ENCODE results near the gene APIP. TPM values are rescaled to one million over a fixed set of nuclear protein-coding genes. Genes with fewer than 3 reads are reported as not detected.
"Not testable (repeated sequence)": the region's sequence is repeated elsewhere in the genome, so short reads cannot be mapped to it uniquely, and the experiment has no call there.

APIP gene
- total RNA-seq, 1 donor from 2014 or later: 30.9 TPM

DNA sequence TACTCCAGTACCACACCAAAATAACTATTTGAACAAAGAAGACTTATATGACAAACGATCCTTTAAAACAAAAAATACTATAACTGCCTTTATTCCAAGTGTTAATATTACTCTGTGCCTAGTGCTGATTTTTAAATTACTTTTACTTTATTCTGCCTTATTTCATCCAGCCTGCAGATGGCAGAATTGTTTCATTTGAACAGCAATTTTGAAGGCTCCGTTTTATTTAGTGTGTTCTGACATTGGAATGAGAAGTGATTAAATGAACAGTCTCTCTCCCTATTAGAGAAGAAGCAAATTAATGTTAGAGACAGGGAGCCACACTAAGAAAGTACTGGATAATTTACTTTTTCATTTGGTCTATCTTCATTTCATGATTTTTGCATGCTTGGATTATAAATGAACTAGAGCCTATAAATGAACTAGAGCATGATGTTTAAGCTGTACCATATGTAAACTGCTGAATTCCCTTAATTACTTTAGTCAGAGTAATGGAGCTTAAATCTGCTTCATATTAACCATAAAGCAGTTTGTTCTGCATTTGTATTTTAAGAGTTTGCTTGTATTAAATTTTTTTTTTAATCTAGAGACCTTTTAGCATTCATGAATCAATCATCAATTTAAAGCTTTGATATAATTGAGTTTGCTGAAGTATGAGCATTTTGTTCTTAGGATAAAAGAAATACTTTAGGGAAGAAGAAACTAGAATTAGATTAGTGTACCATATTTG is 10.1 kb upstream of the APIP start:
- no peak for DNase-seq

GRCh38 chr11:34924714-34925113 is 8.5 kb upstream of the APIP start:
- no peak for DNase-seq

DNA sequence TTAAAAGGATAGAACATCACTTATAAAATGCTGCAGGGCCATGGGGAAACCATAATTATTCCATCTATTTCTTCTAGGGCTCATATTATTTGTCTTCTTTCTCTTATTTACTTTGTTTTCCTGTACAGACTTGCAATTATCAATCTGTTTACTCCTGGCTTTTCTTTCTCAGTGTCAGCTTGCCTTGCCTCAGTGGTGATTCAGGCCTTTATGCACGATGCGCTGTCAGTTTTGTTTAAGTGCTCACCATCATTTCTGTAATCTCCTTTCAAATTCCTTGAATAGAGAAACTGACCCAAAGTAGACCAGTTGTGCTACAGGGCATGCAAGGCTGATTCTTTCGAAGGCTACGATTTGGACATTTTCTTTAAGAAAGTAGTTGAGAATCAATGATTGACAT is 5.0 kb upstream of the APIP start:
- DNase-seq: no peak

- no peak for DNase-seq
These were observed 928 bp upstream of the APIP start for GRCh38 chr11:34916843-34917770.

GRCh38 chr11:34915136-34916014 is 804 bp downstream of the APIP start:
- DNase-seq: peak; percentile 37

GRCh38 chr11:34913556-34913955 is 2.6 kb downstream of the APIP start:
- DNase-seq: not testable (repeated sequence)

DNA sequence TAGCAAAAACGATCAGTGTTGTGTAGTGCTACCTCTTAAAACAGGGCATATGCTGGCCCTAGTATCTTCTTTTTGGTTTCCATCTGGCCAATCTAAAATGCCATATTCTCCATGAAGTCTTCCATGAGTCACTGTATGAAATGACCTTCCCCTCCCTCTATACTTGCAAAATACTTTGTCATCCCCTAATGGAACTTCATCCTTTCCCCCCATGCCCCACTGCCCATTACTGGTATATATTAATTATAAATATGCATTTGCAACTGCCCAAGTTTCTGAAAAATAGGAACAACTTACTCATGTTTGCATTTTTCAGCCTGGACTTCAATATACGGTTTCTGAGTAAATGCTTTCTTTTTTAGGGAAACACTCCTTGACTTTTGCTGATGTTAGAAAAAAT is 4.5 kb downstream of the APIP start:
- DNase-seq: no peak

DNA sequence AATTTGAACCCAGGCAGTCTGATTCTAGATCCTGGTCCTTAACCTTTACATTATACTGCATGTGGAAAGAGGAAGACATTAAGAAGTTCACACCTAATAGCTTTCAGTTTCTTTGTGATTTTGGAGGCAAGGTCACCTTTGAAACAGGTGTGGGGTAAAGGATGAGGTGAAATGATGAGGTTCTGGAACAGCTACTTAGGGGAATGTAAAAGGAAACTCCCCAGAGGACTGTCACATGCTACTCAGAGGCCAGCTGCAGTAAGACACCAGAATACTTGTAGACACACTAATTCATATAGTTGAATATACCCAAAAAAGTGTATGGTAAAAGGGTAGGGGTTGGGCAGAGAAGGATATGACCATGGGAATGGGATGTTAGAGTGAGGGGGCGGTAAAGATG is 5.4 kb downstream of the APIP start:
- no peak for DNase-seq

GRCh38 chr11:34909955-34910354 is 6.2 kb downstream of the APIP start:
- DNase-seq: no peak

DNA sequence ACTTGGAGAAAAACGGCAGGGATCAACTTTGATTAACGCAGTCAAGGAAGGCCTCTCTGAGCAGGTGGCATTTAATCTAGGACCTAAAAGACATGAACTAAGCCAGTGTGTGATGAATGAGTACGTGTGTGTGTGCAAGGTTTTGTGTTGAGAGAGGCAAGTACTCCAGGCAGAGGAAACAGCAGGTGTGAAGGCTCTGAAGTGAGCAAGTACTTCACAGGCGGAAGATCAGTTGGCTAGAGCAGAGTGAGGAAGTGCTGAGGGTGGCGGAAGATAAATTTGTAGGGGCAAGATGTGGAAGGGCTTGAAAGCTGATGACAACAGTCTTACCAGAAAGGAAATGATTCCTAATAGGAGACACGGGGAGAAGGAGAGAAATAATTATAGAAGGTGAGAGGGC is 6.8 kb downstream of the APIP start:
- DNase-seq: no peak

DNA sequence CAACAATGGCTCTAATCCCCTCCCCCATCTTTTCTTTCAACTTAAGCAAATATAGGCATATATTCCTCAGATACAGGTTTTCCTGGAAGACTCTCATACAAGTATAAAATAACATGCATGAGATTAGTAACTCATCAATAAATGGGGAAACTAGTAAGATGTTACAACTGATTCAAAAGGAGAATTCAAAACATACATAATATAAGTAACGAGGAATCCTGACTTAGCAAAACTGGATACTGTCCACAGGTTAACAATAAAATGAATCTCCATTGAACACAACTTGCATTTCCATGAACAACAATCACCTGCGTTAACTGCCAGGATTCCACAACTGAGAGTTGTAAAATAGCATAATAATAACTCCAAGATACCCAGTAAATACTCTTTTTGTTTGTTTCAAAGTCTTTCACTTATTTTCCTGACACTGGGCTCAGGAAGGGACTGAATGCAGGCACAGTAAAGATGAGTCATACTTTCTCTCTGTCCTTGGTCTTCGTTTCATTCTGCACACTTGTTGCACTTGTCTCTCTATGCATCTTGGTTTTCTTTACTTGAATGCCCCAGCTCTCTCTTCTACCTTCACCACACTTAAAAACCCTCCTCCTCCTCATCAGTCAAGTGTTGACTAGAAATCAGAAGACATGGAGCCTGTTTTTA is 8.1 kb downstream of the APIP start:
- no peak for DNase-seq

GRCh38 chr11:34905666-34906065 is 10.5 kb downstream of the APIP start:
- no peak for DNase-seq

DNA sequence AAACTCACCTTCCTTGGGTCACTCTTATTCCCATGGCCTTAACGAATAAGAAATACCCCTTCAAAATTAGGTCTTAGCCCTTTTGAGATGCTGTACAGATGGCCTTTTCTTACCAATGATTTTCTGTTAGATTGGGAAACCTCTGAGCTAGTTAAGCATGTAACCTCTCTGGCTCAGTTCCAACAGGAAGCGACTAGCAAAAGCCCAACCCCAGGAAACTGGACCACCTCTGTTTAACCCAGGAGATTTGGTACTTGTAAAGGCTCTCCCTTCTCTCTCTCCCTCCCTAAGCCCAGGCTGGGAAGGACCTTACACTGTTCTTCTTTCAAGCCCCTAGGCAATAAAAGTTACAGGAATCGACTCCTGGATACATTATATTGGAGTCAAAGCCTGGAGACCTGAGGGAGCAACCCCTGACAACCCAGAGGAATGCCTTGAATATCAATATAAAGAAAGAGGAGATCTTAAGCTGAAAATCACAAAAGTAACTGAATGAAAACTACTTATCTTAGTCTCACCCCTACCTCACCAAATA is 11.7 kb downstream of the APIP start:
- DNase-seq: no peak

DNA sequence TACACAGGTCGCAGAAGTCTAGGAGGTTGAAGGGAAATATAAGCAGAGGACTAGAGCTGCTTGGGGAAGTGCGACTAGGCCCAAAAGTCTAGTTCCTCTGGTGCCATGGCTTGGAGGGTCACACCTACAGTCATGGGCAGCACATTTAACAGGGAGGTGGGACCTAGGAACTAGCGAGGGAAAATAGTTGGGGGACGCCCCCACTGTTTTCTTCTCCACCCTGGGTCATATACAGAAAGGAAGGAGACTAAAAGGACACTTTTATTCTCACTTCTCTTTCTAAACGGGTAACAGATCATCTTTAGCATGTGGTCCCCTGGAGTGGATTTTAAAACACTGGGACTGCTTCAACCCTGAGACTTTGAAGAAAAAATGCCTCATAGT is 16.6 kb downstream of the APIP start:
- no peak for DNase-seq

DNA sequence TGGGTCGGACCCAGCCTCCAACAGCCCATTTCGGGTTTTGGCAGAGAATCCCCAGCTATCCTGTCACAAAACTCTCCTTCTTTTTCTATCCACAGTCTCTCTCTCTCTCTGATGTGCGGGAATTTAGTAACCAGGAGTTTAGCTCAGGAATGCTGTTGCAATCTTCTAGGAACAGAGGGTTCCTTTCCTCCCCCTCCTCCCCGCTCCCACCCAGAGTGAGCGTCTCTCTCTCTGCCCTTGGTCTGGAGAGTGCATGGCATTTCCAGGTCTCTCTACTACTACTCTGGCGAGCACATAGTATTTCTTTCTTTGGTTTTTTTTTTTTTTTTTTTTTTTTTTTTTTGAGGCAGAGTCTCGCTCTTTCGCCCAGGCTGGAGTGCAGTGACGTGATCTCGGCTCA is 17.7 kb downstream of the APIP start:
- DNase-seq: no peak

DNA sequence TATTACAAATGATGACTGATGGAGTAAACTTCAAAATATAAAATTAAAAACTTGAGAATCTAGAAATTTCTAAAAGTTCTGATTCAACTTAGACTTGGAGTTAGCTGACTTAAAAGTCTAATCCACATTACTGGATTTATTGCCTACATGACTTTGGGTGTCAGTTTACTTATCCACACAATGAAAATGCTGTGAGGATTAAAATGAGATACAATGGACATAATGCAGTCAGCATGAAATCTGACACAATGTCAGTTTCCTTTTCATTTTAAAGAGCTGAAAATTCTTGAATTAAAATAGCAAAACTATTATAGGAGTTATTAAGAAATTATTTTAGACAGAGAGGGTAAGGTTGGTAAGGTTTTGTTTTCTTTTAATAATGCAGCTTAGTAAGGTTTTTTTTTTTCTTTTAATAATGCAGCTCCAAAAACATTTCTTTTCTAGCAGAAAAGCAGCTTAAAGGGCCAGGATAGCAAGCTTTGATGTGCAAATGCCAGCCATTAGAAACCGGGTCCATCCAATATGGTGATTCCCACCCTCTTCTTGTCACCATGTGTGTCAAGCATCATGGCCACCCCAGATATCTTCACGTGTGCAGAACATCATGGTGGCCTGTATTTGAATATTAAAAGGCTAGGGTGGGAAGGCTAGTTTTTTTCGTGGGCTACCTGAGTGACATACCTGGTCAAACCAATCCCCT is 18.9 kb downstream of the APIP start:
- DNase-seq: no peak

DNA sequence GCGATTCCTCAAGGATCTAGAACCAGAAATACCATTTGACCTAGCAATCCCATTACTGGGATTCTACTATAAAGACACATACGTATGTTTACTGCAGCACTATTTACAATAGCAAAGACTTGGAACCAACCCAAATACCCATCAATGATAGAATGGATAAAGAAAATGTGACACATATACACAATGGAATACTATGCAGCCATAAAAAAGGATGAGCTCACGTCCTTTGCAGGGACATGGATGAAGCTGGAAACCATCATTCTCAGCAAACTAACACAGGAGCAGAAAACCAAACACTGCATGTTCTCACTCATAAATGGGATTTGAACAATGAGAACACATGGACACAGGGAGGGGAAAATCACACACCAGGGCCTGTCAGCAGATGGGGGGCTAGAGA is 20.0 kb downstream of the APIP start:
- DNase-seq: not testable (repeated sequence)

DNA sequence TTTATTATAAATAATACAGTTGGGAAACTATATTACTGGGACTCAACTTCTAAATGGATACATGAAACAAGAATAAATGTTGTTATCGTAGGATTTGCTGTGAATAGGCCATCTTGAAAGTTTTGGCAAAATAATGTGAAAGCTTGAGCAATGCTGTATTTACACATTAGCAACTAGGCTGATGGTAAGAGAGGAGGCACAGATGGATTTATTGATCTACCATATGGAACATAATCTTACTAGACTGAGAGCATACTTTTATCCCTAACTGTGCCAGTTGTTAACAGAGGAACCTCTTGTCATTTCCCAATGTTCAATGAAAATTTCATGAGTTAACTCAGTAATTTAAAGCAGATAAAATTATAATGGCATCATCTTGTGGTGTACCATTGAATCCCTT is 22.8 kb downstream of the APIP start:
- no peak for DNase-seq

GRCh38 chr11:34891611-34892010 is 24.6 kb downstream of the APIP start:
- DNase-seq: no peak

- no peak for DNase-seq
These were observed 25.4 kb downstream of the APIP start for GRCh38 chr11:34890812-34891211.

DNA sequence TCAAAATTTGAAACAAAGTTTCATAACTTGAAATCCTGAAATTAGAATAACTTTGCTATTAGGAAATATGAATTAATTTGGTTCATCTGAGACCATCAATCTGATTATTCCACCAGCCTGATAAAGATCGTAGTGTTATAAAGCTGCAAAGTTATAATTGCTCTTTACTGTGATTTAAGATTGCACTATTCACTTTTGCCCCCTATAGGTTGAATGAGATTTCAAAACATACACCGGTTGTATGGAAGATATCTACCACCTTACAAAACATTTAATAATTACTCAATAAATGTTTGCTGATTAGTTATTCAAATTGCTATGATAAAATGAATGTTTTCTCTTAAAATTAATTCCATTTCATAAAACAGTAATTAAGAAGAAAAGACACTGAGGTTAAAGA is 26.1 kb downstream of the APIP start:
- no peak for DNase-seq
